IMR-90 (cell line): ENCODE results near the gene ADCY5. TPM values are rescaled to one million over a fixed set of nuclear protein-coding genes. Genes with fewer than 3 reads are reported as not detected.
A peak's percentile ranks its signal among the peaks of the same experiment; 100 is the strongest.

Source experiments
- ATAC-seq: fragments of 200-7000 bp; cut with Tn5 transposase; 2 replicates; pipeline ENCODE4 v1.9.1; 2020; ENCODE audit warnings: low read depth, mild to moderate bottlenecking, moderate library complexity
- BruUV-seq: library from RNA; stranded (reverse); fragments of 400-500 nt; replicated peaks from 2 replicates; lab custom pipeline; 2021; lab: Mats Ljungman, UMichigan
- CTCF ChIA-PET: fragments of 300-600 bp; formaldehyde crosslinking; extraction: SDS; loops from one replicate; lab custom pipeline; 2021; ENCODE audit warnings: antibody characterized with exemption; lab: Yijun Ruan, JAX
- POLR2A ChIA-PET: fragments of 300-600 bp; sonication (Branson Sonifier 250); formaldehyde crosslinking; loops from one replicate; lab custom pipeline; 2022; ENCODE audit warnings: antibody characterized with exemption; ENCODE audit not compliant: unreplicated experiment; lab: Charles Lee
- DNase-seq: peaks from one replicate; pipeline ENCODE4 v3.0.0; 2013
- H2AFZ ChIP-seq: replicated peaks from 2 replicates; pipeline ENCODE3; 2013; ENCODE audit warnings: low read length, mild to moderate bottlenecking; ENCODE audit not compliant: poor library complexity
- H2AK5ac ChIP-seq: 2 replicates; pipeline ENCODE4 v1.6.1; 2013; ENCODE audit warnings: low read depth, low read length, inconsistent platforms
- H2AK9ac ChIP-seq: replicated peaks from 2 replicates; pipeline ENCODE3; 2013; ENCODE audit warnings: mild to moderate bottlenecking, low read depth, low read length, moderate library complexity; ENCODE audit not compliant: poor library complexity
- H2BK120ac ChIP-seq: 2 replicates; pipeline ENCODE4 v1.6.1; 2013; ENCODE audit warnings: low read depth, low read length, inconsistent platforms
- H2BK15ac ChIP-seq: 3 replicates; pipeline ENCODE4 v1.6.1; 2013; ENCODE audit warnings: low read depth, low read length, inconsistent platforms
- H2BK20ac ChIP-seq: 2 replicates; pipeline ENCODE4 v1.6.1; 2013; ENCODE audit warnings: low read depth, mild to moderate bottlenecking, inconsistent platforms, low read length, moderate library complexity
- H2BK5ac ChIP-seq: 2 replicates; pipeline ENCODE4 v1.6.1; 2013; ENCODE audit warnings: mild to moderate bottlenecking, low read depth, low read length, inconsistent platforms; ENCODE audit not compliant: poor library complexity, severe bottlenecking
- H3K14ac ChIP-seq: replicated peaks from 2 replicates; pipeline ENCODE4 v1.6.1; 2013; ENCODE audit warnings: low read depth, low read length, inconsistent platforms
- H3K18ac ChIP-seq: 2 replicates; pipeline ENCODE4 v1.6.1; 2013; ENCODE audit warnings: low read depth, low read length, control low read depth
- H3K23ac ChIP-seq: 2 replicates; pipeline ENCODE4 v1.6.1; 2013; ENCODE audit warnings: low read depth, low read length, inconsistent platforms
- H3K27ac ChIP-seq: 2 replicates; pipeline ENCODE4 v1.5.1; 2013; ENCODE audit warnings: mild to moderate bottlenecking, control low read depth, low read length; ENCODE audit not compliant: insufficient read depth
- H3K27me3 ChIP-seq: 2 replicates; pipeline ENCODE4 v1.6.1; 2013; ENCODE audit warnings: low read length; ENCODE audit not compliant: control insufficient read depth, insufficient read depth
- H3K36me3 ChIP-seq: 2 replicates; pipeline ENCODE4 v1.6.1; 2013; ENCODE audit warnings: low read length, mixed read lengths; ENCODE audit not compliant: control insufficient read depth, insufficient read depth
- H3K4ac ChIP-seq: 2 replicates; pipeline ENCODE4 v1.6.1; 2013; ENCODE audit warnings: low read depth, low read length, inconsistent platforms
- H3K4me1 ChIP-seq: 2 replicates; pipeline ENCODE4 v1.6.1; 2013; ENCODE audit warnings: low read length, mixed read lengths; ENCODE audit not compliant: control insufficient read depth, insufficient read depth
- H3K4me2 ChIP-seq: 2 replicates; pipeline ENCODE4 v1.6.1; 2013; ENCODE audit warnings: low read depth, mild to moderate bottlenecking, control low read depth, low read length, moderate library complexity
- H3K4me3 ChIP-seq: 2 replicates; pipeline ENCODE4 v1.5.1; 2013; ENCODE audit warnings: low read depth, mild to moderate bottlenecking, control low read depth, low read length, moderate library complexity; ENCODE audit not compliant: insufficient read depth
- H3K56ac ChIP-seq: 2 replicates; pipeline ENCODE4 v1.6.1; 2013; ENCODE audit warnings: low read length, inconsistent platforms; ENCODE audit not compliant: insufficient read depth; ENCODE audit errors: extremely low read depth
- H3K79me1 ChIP-seq, 2 experiments: 2 replicates each; pipeline ENCODE4 v1.6.1; 2013; ENCODE audit warnings: low read length in 2 of 2, inconsistent platforms in 1 of 2, low read depth in 1 of 2
- H3K9ac ChIP-seq: 2 replicates; pipeline ENCODE4 v1.6.1; 2013; ENCODE audit warnings: low read depth, low read length, control low read depth
- H3K9me1 ChIP-seq: 2 replicates; pipeline ENCODE4 v1.6.1; 2013; ENCODE audit warnings: low read length, inconsistent platforms; ENCODE audit not compliant: insufficient read depth
- H3K9me3 ChIP-seq: 2 replicates; pipeline ENCODE4 v1.6.1; 2013; ENCODE audit warnings: low read length; ENCODE audit not compliant: control insufficient read depth, insufficient read depth
- H4K20me1 ChIP-seq: 2 replicates; pipeline ENCODE4 v1.6.1; 2013; ENCODE audit warnings: low read length, inconsistent platforms; ENCODE audit not compliant: insufficient read depth
- H4K5ac ChIP-seq: 2 replicates; pipeline ENCODE4 v1.6.1; 2013; ENCODE audit warnings: mild to moderate bottlenecking, low read depth, low read length, control low read depth
- H4K8ac ChIP-seq, 2 experiments: 2 replicates each; pipeline ENCODE4 v1.6.1; 2013; ENCODE audit warnings: low read depth in 2 of 2, low read length in 2 of 2, control low read depth in 1 of 2, inconsistent platforms in 1 of 2
- H4K91ac ChIP-seq: 2 replicates; pipeline ENCODE4 v1.6.1; 2013; ENCODE audit warnings: low read depth, low read length, inconsistent platforms; ENCODE audit not compliant: insufficient read depth
- BHLHE40 ChIP-seq: fragments of 150-350 bp; IDR thresholded peaks from 2 replicates; pipeline ENCODE4 v1.6.1; 2016; ENCODE audit warnings: mild to moderate bottlenecking, low read depth, low read length
- CEBPB ChIP-seq: IDR thresholded peaks from 2 replicates; pipeline ENCODE4 v1.6.1; 2012; ENCODE audit warnings: low read depth, low read length, improper control_type of control experiment
- CHD1 ChIP-seq: IDR thresholded peaks from 2 replicates; pipeline ENCODE4 v1.6.1; 2012; ENCODE audit warnings: low read depth, low read length, improper control_type of control experiment
- CTCF ChIP-seq: conservative IDR thresholded peaks from 2 replicates; pipeline ENCODE4 v1.5.1; 2012; ENCODE audit warnings: mild to moderate bottlenecking, low read depth, low read length, improper control_type of control experiment
- ELK1 ChIP-seq: fragments of 150-350 bp; IDR thresholded peaks from 2 replicates; pipeline ENCODE4 v1.6.1; 2016; ENCODE audit warnings: low read depth, mild to moderate bottlenecking, low read length, moderate library complexity, borderline replicate concordance
- FOS ChIP-seq: fragments of 150-350 bp; IDR thresholded peaks from 2 replicates; pipeline ENCODE4 v1.6.1; 2016; ENCODE audit warnings: low read depth, low read length
- MAFK ChIP-seq: IDR thresholded peaks from 2 replicates; pipeline ENCODE4 v1.6.1; 2012; ENCODE audit warnings: low read depth, low read length, improper control_type of control experiment
- MXI1 ChIP-seq: IDR thresholded peaks from 2 replicates; pipeline ENCODE4 v1.6.1; 2012; ENCODE audit warnings: low read depth, mild to moderate bottlenecking, low read length, moderate library complexity, borderline replicate concordance
- NFE2L2 ChIP-seq: fragments of 150-350 bp; IDR thresholded peaks from 2 replicates; pipeline ENCODE4 v1.6.1; 2016; ENCODE audit warnings: low read depth, mild to moderate bottlenecking, low read length
- POLR2A ChIP-seq: IDR thresholded peaks from 2 replicates; pipeline ENCODE4 v1.6.1; 2012; ENCODE audit warnings: mild to moderate bottlenecking, low read depth, low read length
- RAD21 ChIP-seq: IDR thresholded peaks from 2 replicates; pipeline ENCODE4 v1.6.1; 2012; ENCODE audit warnings: low read length, improper control_type of control experiment
- RCOR1 ChIP-seq: IDR thresholded peaks from 2 replicates; pipeline ENCODE4 v1.6.1; 2012; ENCODE audit warnings: mild to moderate bottlenecking, low read length, improper control_type of control experiment; ENCODE audit not compliant: insufficient replicate concordance
- RFX5 ChIP-seq: IDR thresholded peaks from 2 replicates; pipeline ENCODE4 v1.8.0; 2012; ENCODE audit warnings: low read depth, mild to moderate bottlenecking, low read length, moderate library complexity
- SMC3 ChIP-seq: fragments of 150-350 bp; IDR thresholded peaks from 2 replicates; pipeline ENCODE4 v1.6.1; 2016; ENCODE audit warnings: low read depth, mild to moderate bottlenecking, antibody characterized with exemption, low read length, moderate library complexity
- USF2 ChIP-seq: fragments of 150-350 bp; IDR thresholded peaks from 2 replicates; pipeline ENCODE4 v1.6.1; 2017; ENCODE audit warnings: mild to moderate bottlenecking, antibody characterized with exemption, low read length, low read depth
- WGBS, 2 experiments: methylation state at CpG; one replicate each; pipeline versions ENCODE4 v1.1.5 to v1.1.7; 2013; ENCODE audit warnings: missing lambda C conversion rate in 2 of 2; ENCODE audit not compliant: insufficient read length in 1 of 2; ENCODE audit errors: extremely low coverage in 2 of 2; 5-methylcytosine and 5-hydroxymethylcytosine counted together
- dilution Hi-C: fragments of 300-500 bp; cut with HindIII; formaldehyde crosslinking; loops from one replicate; pipeline ENCODE4 v1.14.3; 2018; ENCODE audit warnings: low sequenced_read_pairs; ENCODE audit not compliant: unreplicated experiment
- in situ Hi-C: fragments of 300-500 bp; cut with MboI; formaldehyde crosslinking; loops from 3 replicates; pipeline ENCODE4 v1.14.3; 2019; ENCODE audit warnings: low sequenced_read_pairs, inconsistent platforms, mixed read lengths
- intact Hi-C: fragments of 100-400 bp; cut with micrococcal nuclease; formaldehyde crosslinking; loops from 2 replicates; pipeline ENCODE4 v1.10.0; 2022
- polyA plus RNA-seq, 3 experiments: library from polyadenylated mRNA; depleted of rRNA; stranded (reverse); fragments of >200 nt; gene quantifications; 2 replicates each; pipeline ENCODE4 v1.2.3, GENCODE V29; 2012; ENCODE audit warnings: low replicate concordance in 1 of 3
- total RNA-seq: library from RNA; depleted of rRNA; stranded (reverse); fragments of >200 nt; gene quantifications from 2 replicates; pipeline ENCODE4 v1.2.3, GENCODE V29; 2012

The ADCY5 gene
- total and polyA plus RNA-seq, 2 of the 4 experiments (the other 2 are of a cell fraction) = 0.14 to 0.18 TPM

- intact Hi-C loops = no loop called here
- H3K36me3 ChIP-seq = no peaks in the 10 kb centered on the region
- no peak overlapping the region for H3K23ac ChIP-seq
- H4K8ac ChIP-seq = no peak overlapping the region
- in situ Hi-C loops = no loop called here
- H2AFZ ChIP-seq = peak overlapping the region; percentile 61
- no peaks in the 10 kb centered on the region; the same call in 1 of the 2 replicates for H3K9me1 ChIP-seq
- H4K91ac ChIP-seq = no peak overlapping the region
- no peaks in the 10 kb centered on the region for H4K20me1 ChIP-seq
- dilution Hi-C loops = no loop called here
- peaks cover 40% of the 10 kb centered on the region for H3K27me3 ChIP-seq
- no peak overlapping the region for H4K5ac ChIP-seq
- H3K27ac ChIP-seq = no peak overlapping the region
- DNase-seq (no peak), ATAC-seq (no peak)
- H3K9ac ChIP-seq = no peak overlapping the region
- H3K4me2 ChIP-seq = no peak overlapping the region
- H3K4ac ChIP-seq = no peak overlapping the region
- CTCF ChIA-PET = no interaction called here
- no peak overlapping the region for H2BK15ac ChIP-seq
- H3K56ac ChIP-seq = no peak overlapping the region
- H3K14ac ChIP-seq = no peak overlapping the region
- no peaks in the 10 kb centered on the region for H3K9me3 ChIP-seq
- H2BK20ac ChIP-seq = no peak overlapping the region
- no peak overlapping the region for H3K4me3 ChIP-seq
- H2BK120ac ChIP-seq = no peak overlapping the region
- H2AK9ac ChIP-seq = no peak overlapping the region
- POLR2A ChIA-PET = no interaction called here
- H2AK5ac ChIP-seq = no peak overlapping the region
- no peaks in the 10 kb centered on the region for H3K79me1 ChIP-seq
- no peaks in the 10 kb centered on the region for H3K4me1 ChIP-seq
- no TSS peak for BruUV-seq
- TF ChIP-seq CEBPB (no peak), RAD21 (no peak), MXI1 (no peak), USF2 (no peak), FOS (no peak), CHD1 (no peak), NFE2L2 (no peak), BHLHE40 (no peak), RFX5 (no peak), MAFK (no peak), SMC3 (no peak), POLR2A (no peak), CTCF (no peak), ELK1 (no peak), RCOR1 (no peak)
- H2BK5ac ChIP-seq = no peak overlapping the region
- 60% methylated on average over 4 of the region's 5 CpGs; no CpG with 5 or more reads in 1 of the 2 experiments for WGBS, 2 experiments
- no peak overlapping the region for H3K18ac ChIP-seq
Measured at GRCh38 chr3:123392368-123392767, 56.5 kb downstream of the ADCY5 start.
